ENCODE data around the gene ATOX1.
A peak's percentile ranks its signal among the peaks of the same experiment; 100 is the strongest.

The ATOX1 gene

GRCh38 chr5:151750121-151750520 lies 8.3 kb downstream of the ATOX1 start:
- DNase-seq, result no peak
- WGBS (ENCODE audit: extremely low coverage, insufficient coverage, low lambda C conversion rate), result no CpG with 5 or more reads among the region's 4 CpGs
- H2BK5ac ChIP-seq (ENCODE audit: low read length), result no peak overlapping the region
- H3K27me3 ChIP-seq (ENCODE audit: insufficient read depth, low read length, poor library complexity), result no peaks in the 10 kb centered on the region
- no peak overlapping the region for H3K4me3 ChIP-seq (ENCODE audit: low read length)
- no peak overlapping the region for H3K27ac ChIP-seq (ENCODE audit: low read depth, low read length)
- H3K79me1 ChIP-seq (ENCODE audit: low read length), result no peaks in the 10 kb centered on the region
- H4K5ac ChIP-seq (ENCODE audit: low read length), result no peak overlapping the region
- no peak overlapping the region for H3K4me2 ChIP-seq (ENCODE audit: low read length)
- H3K4me1 ChIP-seq (ENCODE audit: control insufficient read depth, low read depth, low read length), result no peaks in the 10 kb centered on the region
- H2AK5ac ChIP-seq (ENCODE audit: low read length), result no peak overlapping the region
- no peak overlapping the region for H3K9ac ChIP-seq (ENCODE audit: low read length)
- no peaks in the 10 kb centered on the region for H3K79me2 ChIP-seq (ENCODE audit: control insufficient read depth, insufficient read depth, low read length)
- H3K36me3 ChIP-seq (ENCODE audit: control insufficient read depth, insufficient read depth, low read length), result no peaks in the 10 kb centered on the region
- no peak overlapping the region for H3K56ac ChIP-seq (ENCODE audit: low read length)
- no peak overlapping the region for H3K23ac ChIP-seq (ENCODE audit: low read length)
- no peak overlapping the region for H4K8ac ChIP-seq (ENCODE audit: low read depth, low read length)
- no peak overlapping the region for H3K18ac ChIP-seq (ENCODE audit: low read length)
- H3K4ac ChIP-seq (ENCODE audit: low read depth, low read length), result no peak overlapping the region
- no peak overlapping the region for H2BK120ac ChIP-seq (ENCODE audit: low read depth, low read length)
- no peak overlapping the region for H2BK15ac ChIP-seq (replicated peaks; ENCODE audit: low read depth)

DNA sequence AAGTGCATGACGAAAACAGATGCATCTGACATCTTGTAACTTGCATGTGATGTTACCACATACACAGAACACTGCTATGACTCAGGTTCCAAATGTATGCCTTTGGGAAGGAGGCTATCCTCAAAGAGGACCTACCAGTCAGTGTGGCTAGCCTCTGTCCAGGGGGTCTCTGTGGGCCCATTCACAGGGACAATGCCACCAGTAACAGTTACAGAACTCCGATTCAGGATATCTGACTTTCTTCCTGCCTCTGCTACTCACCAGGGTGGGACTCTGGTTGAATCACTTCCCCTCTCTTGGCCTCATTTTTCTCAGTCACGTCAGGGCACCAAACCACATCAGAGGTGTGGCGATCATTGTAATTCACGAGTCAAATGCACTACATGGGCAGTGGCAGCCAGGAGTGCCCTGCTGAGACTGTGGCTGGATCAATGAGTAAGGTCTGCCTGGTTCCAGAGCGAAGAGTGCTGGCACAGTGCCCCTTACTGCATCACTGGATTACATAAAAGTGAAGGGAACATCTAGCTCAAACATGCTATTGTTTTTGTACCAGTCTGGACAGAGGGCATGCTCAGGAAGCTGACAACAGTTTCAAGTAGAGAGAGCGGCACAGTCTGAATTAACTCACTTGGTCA lies 13.2 kb downstream of the ATOX1 start:
- DNase-seq, result no peak
- no peak overlapping the region for H4K5ac ChIP-seq (ENCODE audit: low read length)
- H3K27ac ChIP-seq (ENCODE audit: low read depth, low read length), result no peak overlapping the region
- no peak overlapping the region for H2BK5ac ChIP-seq (ENCODE audit: low read length)
- no peak overlapping the region for H2AK5ac ChIP-seq (ENCODE audit: low read length)
- H3K36me3 ChIP-seq (ENCODE audit: control insufficient read depth, insufficient read depth, low read length), result no peaks in the 10 kb centered on the region
- no peak overlapping the region for H4K8ac ChIP-seq (ENCODE audit: low read depth, low read length)
- H3K4me1 ChIP-seq (ENCODE audit: control insufficient read depth, low read depth, low read length), result peaks cover 2% of the 10 kb centered on the region
- no peak overlapping the region for H3K4me2 ChIP-seq (ENCODE audit: low read length)
- H3K79me2 ChIP-seq (ENCODE audit: control insufficient read depth, insufficient read depth, low read length), result no peaks in the 10 kb centered on the region
- H3K9ac ChIP-seq (ENCODE audit: low read length), result no peak overlapping the region
- H2BK120ac ChIP-seq (ENCODE audit: low read depth, low read length), result no peak overlapping the region
- no peaks in the 10 kb centered on the region for H3K79me1 ChIP-seq (ENCODE audit: low read length)
- H3K4me3 ChIP-seq (ENCODE audit: low read length), result no peak overlapping the region
- no peak overlapping the region for H3K23ac ChIP-seq (ENCODE audit: low read length)
- H3K27me3 ChIP-seq (ENCODE audit: insufficient read depth, low read length, poor library complexity), result no peaks in the 10 kb centered on the region
- no peak overlapping the region for H3K4ac ChIP-seq (ENCODE audit: low read depth, low read length)
- WGBS (ENCODE audit: extremely low coverage, insufficient coverage, low lambda C conversion rate), result no CpG with 5 or more reads among the region's 7 CpGs
- no peak overlapping the region for H3K18ac ChIP-seq (ENCODE audit: low read length)
- no peak overlapping the region for H3K56ac ChIP-seq (ENCODE audit: low read length)
- H2BK15ac ChIP-seq (replicated peaks; ENCODE audit: low read depth), result no peak overlapping the region

GRCh38 chr5:151743530-151743929 lies 14.9 kb downstream of the ATOX1 start:
- no peaks in the 10 kb centered on the region for H3K79me2 ChIP-seq (ENCODE audit: control insufficient read depth, insufficient read depth, low read length)
- H3K4me3 ChIP-seq (ENCODE audit: low read length), result no peak overlapping the region
- H3K9ac ChIP-seq (ENCODE audit: low read length), result no peak overlapping the region
- no peak overlapping the region for H3K4ac ChIP-seq (ENCODE audit: low read depth, low read length)
- no peak overlapping the region for H2BK120ac ChIP-seq (ENCODE audit: low read depth, low read length)
- H3K4me1 ChIP-seq (ENCODE audit: control insufficient read depth, low read depth, low read length), result peaks cover 8% of the 10 kb centered on the region
- H4K8ac ChIP-seq (ENCODE audit: low read depth, low read length), result no peak overlapping the region
- no peaks in the 10 kb centered on the region for H3K27me3 ChIP-seq (ENCODE audit: insufficient read depth, low read length, poor library complexity)
- no peak overlapping the region for H3K27ac ChIP-seq (ENCODE audit: low read depth, low read length)
- H3K36me3 ChIP-seq (ENCODE audit: control insufficient read depth, insufficient read depth, low read length), result no peaks in the 10 kb centered on the region
- H3K23ac ChIP-seq (ENCODE audit: low read length), result no peak overlapping the region
- no peak overlapping the region for H2AK5ac ChIP-seq (ENCODE audit: low read length)
- no peak overlapping the region for H2BK5ac ChIP-seq (ENCODE audit: low read length)
- no peak for DNase-seq
- H4K5ac ChIP-seq (ENCODE audit: low read length), result no peak overlapping the region
- H2BK15ac ChIP-seq (replicated peaks; ENCODE audit: low read depth), result no peak overlapping the region
- no CpG with 5 or more reads among the region's 1 CpG for WGBS (ENCODE audit: extremely low coverage, insufficient coverage, low lambda C conversion rate)
- no peak overlapping the region for H3K18ac ChIP-seq (ENCODE audit: low read length)
- H3K79me1 ChIP-seq (ENCODE audit: low read length), result no peaks in the 10 kb centered on the region
- no peak overlapping the region for H3K4me2 ChIP-seq (ENCODE audit: low read length)
- H3K56ac ChIP-seq (ENCODE audit: low read length), result no peak overlapping the region

- Histone ChIP-seq H3K79me2 (ENCODE audit: control insufficient read depth, insufficient read depth, low read length) (no peaks in the 10 kb centered on the region), H3K4me3 (ENCODE audit: low read length) (no peak overlapping the region), H2AK5ac (ENCODE audit: low read length) (no peak overlapping the region), H3K36me3 (ENCODE audit: control insufficient read depth, insufficient read depth, low read length) (no peaks in the 10 kb centered on the region), H3K4me1 (ENCODE audit: control insufficient read depth, low read depth, low read length) (peaks cover 8% of the 10 kb centered on the region), H3K56ac (ENCODE audit: low read length) (no peak overlapping the region), H3K4me2 (ENCODE audit: low read length) (no peak overlapping the region), H3K79me1 (ENCODE audit: low read length) (no peaks in the 10 kb centered on the region), H2BK120ac (ENCODE audit: low read depth, low read length) (no peak overlapping the region), H2BK15ac (replicated peaks; ENCODE audit: low read depth) (no peak overlapping the region), H4K8ac (ENCODE audit: low read depth, low read length) (no peak overlapping the region), H3K18ac (ENCODE audit: low read length) (no peak overlapping the region), H4K5ac (ENCODE audit: low read length) (no peak overlapping the region), H3K27me3 (ENCODE audit: insufficient read depth, low read length, poor library complexity) (no peaks in the 10 kb centered on the region), H3K4ac (ENCODE audit: low read depth, low read length) (no peak overlapping the region), H3K27ac (ENCODE audit: low read depth, low read length) (no peak overlapping the region), H2BK5ac (ENCODE audit: low read length) (no peak overlapping the region), H3K9ac (ENCODE audit: low read length) (no peak overlapping the region), H3K23ac (ENCODE audit: low read length) (no peak overlapping the region)
- WGBS (ENCODE audit: extremely low coverage, insufficient coverage, low lambda C conversion rate), result no CpG with 5 or more reads among the region's 7 CpGs
- peak; percentile 91 for DNase-seq
These were observed 15.5 kb downstream of the ATOX1 start for GRCh38 chr5:151742870-151743294.

DNA sequence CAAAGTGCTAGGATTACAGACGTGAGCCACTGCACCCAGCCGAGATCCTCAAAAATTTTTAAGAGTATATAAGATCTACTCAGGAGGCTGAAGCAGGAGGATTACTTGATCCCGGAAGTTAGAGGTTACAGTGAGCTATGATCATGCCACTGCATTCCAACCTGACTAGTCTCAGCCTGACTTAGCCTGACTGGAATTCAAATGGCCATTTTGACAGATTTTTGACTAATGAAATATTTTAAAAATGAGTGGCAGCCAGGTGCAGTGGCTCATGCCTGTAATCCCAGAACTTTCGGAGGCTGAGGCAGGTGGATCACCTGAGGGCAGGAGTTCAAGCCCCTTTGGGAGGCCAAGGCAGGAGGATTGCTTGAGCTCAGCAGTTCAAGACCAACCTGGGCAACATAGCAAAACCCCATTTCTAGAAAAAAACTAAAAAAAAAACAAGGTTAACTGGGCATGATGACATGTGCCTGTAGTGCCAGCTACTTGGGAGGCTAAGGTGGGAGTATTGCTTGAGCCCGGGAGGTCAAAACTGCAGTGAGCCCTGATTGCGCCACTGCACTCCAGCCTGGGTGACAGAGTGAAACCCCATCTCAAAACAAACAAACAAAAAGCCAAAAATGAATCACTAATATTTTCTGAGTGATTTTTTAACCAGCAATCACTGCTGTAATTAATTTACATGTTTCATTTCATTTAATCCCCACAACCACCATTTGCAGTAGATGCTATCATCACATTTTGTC lies 16.6 kb downstream of the ATOX1 start:
- no peaks in the 10 kb centered on the region for H3K79me1 ChIP-seq (ENCODE audit: low read length)
- DNase-seq, result peak; percentile 38
- H3K36me3 ChIP-seq (ENCODE audit: control insufficient read depth, insufficient read depth, low read length), result no peaks in the 10 kb centered on the region
- H3K79me2 ChIP-seq (ENCODE audit: control insufficient read depth, insufficient read depth, low read length), result no peaks in the 10 kb centered on the region
- no peak overlapping the region for H2AK5ac ChIP-seq (ENCODE audit: low read length)
- no CpG with 5 or more reads among the region's 6 CpGs for WGBS (ENCODE audit: extremely low coverage, insufficient coverage, low lambda C conversion rate)
- H3K23ac ChIP-seq (ENCODE audit: low read length), result no peak overlapping the region
- no peaks in the 10 kb centered on the region for H3K27me3 ChIP-seq (ENCODE audit: insufficient read depth, low read length, poor library complexity)
- H3K4me2 ChIP-seq (ENCODE audit: low read length), result no peak overlapping the region
- H3K9ac ChIP-seq (ENCODE audit: low read length), result no peak overlapping the region
- no peak overlapping the region for H2BK15ac ChIP-seq (replicated peaks; ENCODE audit: low read depth)
- no peak overlapping the region for H3K4me3 ChIP-seq (ENCODE audit: low read length)
- no peak overlapping the region for H3K4ac ChIP-seq (ENCODE audit: low read depth, low read length)
- no peak overlapping the region for H4K8ac ChIP-seq (ENCODE audit: low read depth, low read length)
- no peak overlapping the region for H2BK5ac ChIP-seq (ENCODE audit: low read length)
- H4K5ac ChIP-seq (ENCODE audit: low read length), result no peak overlapping the region
- H3K18ac ChIP-seq (ENCODE audit: low read length), result no peak overlapping the region
- peaks cover 8% of the 10 kb centered on the region for H3K4me1 ChIP-seq (ENCODE audit: control insufficient read depth, low read depth, low read length)
- no peak overlapping the region for H2BK120ac ChIP-seq (ENCODE audit: low read depth, low read length)
- no peak overlapping the region for H3K56ac ChIP-seq (ENCODE audit: low read length)
- H3K27ac ChIP-seq (ENCODE audit: low read depth, low read length), result no peak overlapping the region

Measured in mesendoderm (in vitro differentiated cells).